ENCODE results near the gene ZC2HC1B.
"Not testable (repeated sequence)": the region's sequence is repeated elsewhere in the genome, so short reads cannot be mapped to it uniquely, and the experiment has no call there.

DNA sequence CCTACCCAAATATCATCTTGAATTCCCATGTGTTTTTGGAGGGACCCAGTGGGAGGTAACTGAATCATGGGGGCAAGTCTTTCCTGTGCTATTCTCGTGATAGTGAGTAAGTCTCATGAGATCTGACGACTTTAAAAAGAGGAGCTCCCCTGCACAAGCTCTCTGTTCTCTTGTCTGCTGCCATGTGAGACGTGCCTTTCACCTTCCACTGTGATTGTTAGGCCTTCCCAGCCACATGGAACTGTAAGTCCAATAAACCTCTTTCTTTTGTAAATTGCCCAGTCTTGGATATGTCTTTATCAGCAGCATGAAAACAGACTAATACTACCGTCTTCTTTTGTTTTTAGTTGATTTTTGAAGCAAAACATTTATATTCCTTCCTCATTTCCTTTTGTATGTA lies 52.8 kb downstream of the ZC2HC1B start:
- TF ChIP-seq, protein P1, sequence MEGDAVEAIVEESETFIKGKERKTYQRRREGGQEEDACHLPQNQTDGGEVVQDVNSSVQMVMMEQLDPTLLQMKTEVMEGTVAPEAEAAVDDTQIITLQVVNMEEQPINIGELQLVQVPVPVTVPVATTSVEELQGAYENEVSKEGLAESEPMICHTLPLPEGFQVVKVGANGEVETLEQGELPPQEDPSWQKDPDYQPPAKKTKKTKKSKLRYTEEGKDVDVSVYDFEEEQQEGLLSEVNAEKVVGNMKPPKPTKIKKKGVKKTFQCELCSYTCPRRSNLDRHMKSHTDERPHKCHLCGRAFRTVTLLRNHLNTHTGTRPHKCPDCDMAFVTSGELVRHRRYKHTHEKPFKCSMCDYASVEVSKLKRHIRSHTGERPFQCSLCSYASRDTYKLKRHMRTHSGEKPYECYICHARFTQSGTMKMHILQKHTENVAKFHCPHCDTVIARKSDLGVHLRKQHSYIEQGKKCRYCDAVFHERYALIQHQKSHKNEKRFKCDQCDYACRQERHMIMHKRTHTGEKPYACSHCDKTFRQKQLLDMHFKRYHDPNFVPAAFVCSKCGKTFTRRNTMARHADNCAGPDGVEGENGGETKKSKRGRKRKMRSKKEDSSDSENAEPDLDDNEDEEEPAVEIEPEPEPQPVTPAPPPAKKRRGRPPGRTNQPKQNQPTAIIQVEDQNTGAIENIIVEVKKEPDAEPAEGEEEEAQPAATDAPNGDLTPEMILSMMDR (IDR thresholded peaks at IDR 0.05) = not testable (repeated sequence)
- not testable (repeated sequence) for TF ChIP-seq POLR2A (IDR thresholded peaks at IDR 0.05)
